GM23248 (cell line): Measurements from ENCODE around the gene PAXIP1. TPM values are rescaled to one million over a fixed set of nuclear protein-coding genes. Genes with fewer than 3 reads are reported as not detected.
"Not testable (repeated sequence)": the region's sequence is repeated elsewhere in the genome, so short reads cannot be mapped to it uniquely, and the experiment has no call there.

Experiments used
- DNase-seq: peaks from one replicate; pipeline ENCODE4 v3.0.0-alpha.2; 2015
- H2AFZ ChIP-seq: fragments of 200-600 bp; sonication (generic); 2 replicates; pipeline ENCODE4 v1.6.1; 2016; ENCODE audit warnings: antibody characterized with exemption
- H3F3A ChIP-seq: fragments of 200-600 bp; sonication (generic); 2 replicates; pipeline ENCODE4 v1.6.1; 2016; ENCODE audit warnings: mild to moderate bottlenecking, antibody characterized with exemption, mixed run types; ENCODE audit not compliant: insufficient read depth
- H3K27ac ChIP-seq: fragments of 200-600 bp; sonication (generic); 2 replicates; pipeline ENCODE4 v1.5.1; 2016; ENCODE audit warnings: mild to moderate bottlenecking
- H3K27me3 ChIP-seq: fragments of 200-600 bp; sonication (generic); replicated peaks from 2 replicates; pipeline ENCODE4 v1.6.1; 2016; ENCODE audit warnings: mild to moderate bottlenecking; ENCODE audit not compliant: insufficient read depth
- H3K36me3 ChIP-seq: fragments of 200-600 bp; sonication (generic); 2 replicates; pipeline ENCODE4 v1.6.1; 2016; ENCODE audit warnings: low read depth, mild to moderate bottlenecking
- H3K4me1 ChIP-seq: fragments of 200-600 bp; sonication (generic); 2 replicates; pipeline ENCODE4 v1.6.1; 2016; ENCODE audit warnings: mild to moderate bottlenecking; ENCODE audit not compliant: insufficient read depth
- H3K4me2 ChIP-seq: fragments of 200-600 bp; sonication (generic); one replicate; pipeline ENCODE4 v1.6.1; 2016; ENCODE audit warnings: mild to moderate bottlenecking; ENCODE audit not compliant: unreplicated experiment
- H3K4me3 ChIP-seq: fragments of 200-600 bp; sonication (generic); 2 replicates; pipeline ENCODE4 v1.5.1; 2016; ENCODE audit warnings: mild to moderate bottlenecking
- H3K79me2 ChIP-seq: fragments of 200-600 bp; sonication (generic); 2 replicates; pipeline ENCODE4 v1.6.1; 2016; ENCODE audit warnings: mild to moderate bottlenecking; ENCODE audit not compliant: insufficient read depth
- H3K9ac ChIP-seq: fragments of 200-600 bp; sonication (generic); 2 replicates; pipeline ENCODE4 v1.6.1; 2016; ENCODE audit warnings: mild to moderate bottlenecking
- H3K9me2 ChIP-seq: fragments of 200-600 bp; sonication (generic); 2 replicates; pipeline ENCODE4 v1.6.1; 2016; ENCODE audit warnings: mixed run types, mild to moderate bottlenecking, moderate library complexity; ENCODE audit not compliant: insufficient read depth
- H3K9me3 ChIP-seq: fragments of 200-600 bp; sonication (generic); one replicate; pipeline ENCODE4 v1.6.1; 2017; ENCODE audit warnings: low read depth
- H4K20me1 ChIP-seq: fragments of 200-600 bp; sonication (generic); 2 replicates; pipeline ENCODE4 v1.6.0; 2016; ENCODE audit not compliant: insufficient read depth
- EZH2 ChIP-seq: fragments of 200-600 bp; sonication (generic); IDR thresholded peaks from 2 replicates; pipeline ENCODE4 v1.6.1; 2018; ENCODE audit warnings: antibody characterized with exemption, mild to moderate bottlenecking; ENCODE audit not compliant: insufficient read depth, poor library complexity, severe bottlenecking
- EZH2phosphoT487 ChIP-seq: fragments of 200-600 bp; sonication (generic); IDR thresholded peaks from 2 replicates; pipeline ENCODE4 v1.6.1; 2018; ENCODE audit warnings: antibody characterized with exemption, moderate library complexity, mild to moderate bottlenecking, low read depth; ENCODE audit not compliant: insufficient read depth
- WGBS, 2 experiments: methylation state at CpG; one replicate each; pipeline ENCODE4 v1.1.6; 2015 to 2017; ENCODE audit warnings: low lambda C conversion rate in 2 of 2, low coverage in 1 of 2; ENCODE audit errors: missing lambda C conversion rate in 2 of 2; 5-methylcytosine and 5-hydroxymethylcytosine counted together
- in situ Hi-C: fragments of 300-500 bp; cut with MboI; formaldehyde crosslinking; loops from 2 replicates; pipeline ENCODE4 v1.15.0; 2020
- polyA plus RNA-seq: library from polyadenylated mRNA; unstranded; fragments of >200 nt; fragmentation: Nextera tagmentation; extraction: Ambion mirVana; gene quantifications from 2 replicates; pipeline ENCODE4 v1.2.1, GENCODE V29; 2016
- total RNA-seq: library from RNA; depleted of rRNA; stranded (reverse); fragments of >200 nt; shearing (Covaris generic); gene quantifications from 2 replicates; pipeline ENCODE4 v1.2.3, GENCODE V29; 2014

The PAXIP1 gene
- total and polyA plus RNA-seq, 2 experiments from 2014 or later: 1.8 to 5.8 TPM

GRCh38 chr7:155038335-155038734 lies 35.4 kb upstream of the PAXIP1 start:
- Histone ChIP-seq H3K4me3 (no peak overlapping the region), H3K9ac (no peak overlapping the region)
- in situ Hi-C loops: no loop called here

GRCh38 chr7:155034495-155034894 lies 31.6 kb upstream of the PAXIP1 start:
- H3K4me1 ChIP-seq, H3K9me2 ChIP-seq, in situ Hi-C loops, H3K9ac ChIP-seq, H3K9me3 ChIP-seq, H3K79me2 ChIP-seq, H3K27ac ChIP-seq, H3K4me2 ChIP-seq, H3F3A ChIP-seq, H3K4me3 ChIP-seq, H3K27me3 ChIP-seq, DNase-seq, H4K20me1 ChIP-seq, H3K36me3 ChIP-seq, H2AFZ ChIP-seq: not testable (repeated sequence)
- 42 to 61% methylated on average over 7 to 15 of the region's 15 CpGs for WGBS, 2 experiments

More at GRCh38 chr7:155038335-155038734, 35.4 kb upstream of the PAXIP1 start:
- no peak for DNase-seq
- no peaks in the 10 kb centered on the region for H3K4me1 ChIP-seq
- WGBS, 2 experiments: 26 to 33% methylated on average over 4 of the region's 4 CpGs
- no peaks in the 10 kb centered on the region for H4K20me1 ChIP-seq
- no peaks in the 10 kb centered on the region for H3F3A ChIP-seq
- TF ChIP-seq EZH2 (no peak), EZH2phosphoT487 (no peak)
- H3K9me3 ChIP-seq: no peaks in the 10 kb centered on the region
- no peaks in the 10 kb centered on the region for H3K27me3 ChIP-seq
- no peaks in the 10 kb centered on the region for H3K9me2 ChIP-seq
- no peak overlapping the region for H2AFZ ChIP-seq
- no peaks in the 10 kb centered on the region for H3K79me2 ChIP-seq
- H3K27ac ChIP-seq: no peak overlapping the region
- H3K4me2 ChIP-seq: no peak overlapping the region
- no peaks in the 10 kb centered on the region for H3K36me3 ChIP-seq

GRCh38 chr7:155032978-155033377 lies 30.1 kb upstream of the PAXIP1 start:
- no peaks in the 10 kb centered on the region for H3K9me3 ChIP-seq
- no peak overlapping the region for H3K4me2 ChIP-seq
- no peak for TF ChIP-seq EZH2phosphoT487
- TF ChIP-seq EZH2: no peak
- no peak overlapping the region for H2AFZ ChIP-seq
- H3K79me2 ChIP-seq: no peaks in the 10 kb centered on the region
- no peaks in the 10 kb centered on the region for H3K27me3 ChIP-seq
- no peaks in the 10 kb centered on the region for H3K9me2 ChIP-seq
- WGBS, 2 experiments: 34 to 35% methylated on average over 6 of the region's 6 CpGs
- no peak for DNase-seq
- in situ Hi-C loops: no loop called here
- no peak overlapping the region for H3K27ac ChIP-seq
- no peak overlapping the region for H3K9ac ChIP-seq
- H3K4me1 ChIP-seq: no peaks in the 10 kb centered on the region
- no peaks in the 10 kb centered on the region for H3K36me3 ChIP-seq
- no peaks in the 10 kb centered on the region for H3F3A ChIP-seq
- no peaks in the 10 kb centered on the region for H4K20me1 ChIP-seq
- H3K4me3 ChIP-seq: no peak overlapping the region

GRCh38 chr7:155027879-155028278 lies 25.0 kb upstream of the PAXIP1 start:
- Histone ChIP-seq H3K4me3 (no peak overlapping the region), H4K20me1 (no peaks in the 10 kb centered on the region), H3K27ac (no peak overlapping the region), H3K4me1 (no peaks in the 10 kb centered on the region), H3K9ac (no peak overlapping the region), H3K9me2 (no peaks in the 10 kb centered on the region), H3K36me3 (no peaks in the 10 kb centered on the region), H3K4me2 (no peak overlapping the region), H3F3A (no peaks in the 10 kb centered on the region), H2AFZ (no peak overlapping the region), H3K9me3 (no peaks in the 10 kb centered on the region), H3K27me3 (no peaks in the 10 kb centered on the region), H3K79me2 (no peaks in the 10 kb centered on the region)
- in situ Hi-C loops: no loop called here
- 17 to 38% methylated on average over 1 of the region's 1 CpG for WGBS, 2 experiments
- no peak for DNase-seq
- TF ChIP-seq EZH2phosphoT487 (no peak), EZH2 (no peak)

GRCh38 chr7:155021699-155022145 lies 18.8 kb upstream of the PAXIP1 start:
- in situ Hi-C loops: no loop called here
- H3K4me3 ChIP-seq: no peak overlapping the region
- no peaks in the 10 kb centered on the region for H3K4me1 ChIP-seq
- no peaks in the 10 kb centered on the region for H3K9me3 ChIP-seq
- no peaks in the 10 kb centered on the region for H4K20me1 ChIP-seq
- WGBS, 2 experiments: 33 to 35% methylated on average over 7 of the region's 7 CpGs
- H3K9me2 ChIP-seq: no peaks in the 10 kb centered on the region
- no peak overlapping the region for H3K9ac ChIP-seq
- no peak overlapping the region for H2AFZ ChIP-seq
- no peaks in the 10 kb centered on the region for H3K27me3 ChIP-seq
- H3K4me2 ChIP-seq: no peak overlapping the region
- no peaks in the 10 kb centered on the region for H3K79me2 ChIP-seq
- TF ChIP-seq EZH2 (no peak), EZH2phosphoT487 (no peak)
- DNase-seq: no peak
- no peak overlapping the region for H3K27ac ChIP-seq
- H3F3A ChIP-seq: no peaks in the 10 kb centered on the region
- H3K36me3 ChIP-seq: no peaks in the 10 kb centered on the region
